HG02973 (cell line): Measurements from ENCODE around the gene ARHGEF28.

Experiments
- ATAC-seq: cut with Tn5 transposase; IDR thresholded peaks from one replicate; pipeline ENCODE4 v1.9.1; 2021; ENCODE audit warnings: moderate library complexity; ENCODE audit not compliant: unreplicated experiment

ARHGEF28 gene

GRCh38 chr5:73812457-73812856 is 186.5 kb downstream of the ARHGEF28 start:
- ATAC-seq, result no peak

GRCh38 chr5:73812962-73813588 is 187.1 kb downstream of the ARHGEF28 start:
- ATAC-seq, result no peak

- ATAC-seq, result no peak
Measured at GRCh38 chr5:73814233-73814846, 188.3 kb downstream of the ARHGEF28 start.

- ATAC-seq, result no peak
Measured at GRCh38 chr5:73815631-73816030, 189.6 kb downstream of the ARHGEF28 start.

GRCh38 chr5:73816656-73817420 is 190.8 kb downstream of the ARHGEF28 start:
- no peak for ATAC-seq

- ATAC-seq, result no peak
Measured at GRCh38 chr5:73818357-73818756, 192.4 kb downstream of the ARHGEF28 start.

- no peak for ATAC-seq
Measured at GRCh38 chr5:73820326-73820725, 194.3 kb downstream of the ARHGEF28 start.

GRCh38 chr5:73821003-73821402 is 195.0 kb downstream of the ARHGEF28 start:
- no peak for ATAC-seq

- no peak for ATAC-seq
Measured at GRCh38 chr5:73822278-73822988, 196.4 kb downstream of the ARHGEF28 start.

- no peak for ATAC-seq
Measured at GRCh38 chr5:73822989-73823339, 197.0 kb downstream of the ARHGEF28 start.

- ATAC-seq, result no peak
Measured at GRCh38 chr5:73823508-73823925, 197.5 kb downstream of the ARHGEF28 start.

- ATAC-seq, result no peak
Measured at GRCh38 chr5:73825199-73825598, 199.2 kb downstream of the ARHGEF28 start.

- ATAC-seq, result no peak
Measured at GRCh38 chr5:73825736-73826135, 199.7 kb downstream of the ARHGEF28 start.

GRCh38 chr5:73826301-73827105 is 200.5 kb downstream of the ARHGEF28 start:
- ATAC-seq, result no peak

- ATAC-seq, result no peak
Measured at GRCh38 chr5:73827106-73827450, 201.1 kb downstream of the ARHGEF28 start.

GRCh38 chr5:73828465-73828864 is 202.5 kb downstream of the ARHGEF28 start:
- ATAC-seq, result no peak

- no peak for ATAC-seq
Measured at GRCh38 chr5:73830646-73831045, 204.7 kb downstream of the ARHGEF28 start.

- ATAC-seq, result no peak
Measured at GRCh38 chr5:73831066-73831465, 205.1 kb downstream of the ARHGEF28 start.

GRCh38 chr5:73834693-73835092 is 208.7 kb downstream of the ARHGEF28 start:
- no peak for ATAC-seq

- ATAC-seq, result no peak
Measured at GRCh38 chr5:73835726-73836125, 209.7 kb downstream of the ARHGEF28 start.

GRCh38 chr5:73836607-73837006 is 210.6 kb downstream of the ARHGEF28 start:
- no peak for ATAC-seq
